SK-N-SH (cell line): ENCODE results near the gene TFB2M. TPM values are rescaled to one million over a fixed set of nuclear protein-coding genes. Genes with fewer than 3 reads are reported as not detected.

Source experiments
- CTCF ChIA-PET: fragments of 300-600, 350-600 bp; formaldehyde crosslinking; extraction: SDS; loops from one replicate; lab custom pipeline; 2021; lab: Yijun Ruan, JAX
- POLR2A ChIA-PET: fragments of 350-600 bp; sonication (Branson Sonifier 250); formaldehyde crosslinking; extraction: SDS; loops from one replicate; lab custom pipeline; 2020; ENCODE audit warnings: antibody characterized with exemption, inconsistent platforms; lab: Yijun Ruan, JAX
- DNase-seq: peaks from one replicate; pipeline ENCODE4 v3.0.0; 2012
- H2AFZ ChIP-seq: fragments of 200-600 bp; sonication (generic); 2 replicates; pipeline ENCODE4 v1.8.1; 2016; ENCODE audit warnings: antibody characterized with exemption, mild to moderate bottlenecking, low read depth
- H3F3A ChIP-seq: fragments of 200-600 bp; sonication (generic); replicated peaks from 2 replicates; pipeline ENCODE3; 2016; ENCODE audit warnings: antibody characterized with exemption, mild to moderate bottlenecking; ENCODE audit not compliant: insufficient read depth
- H3K27ac ChIP-seq, 2 experiments: fragments of 200-500 bp in 1 of 2; fragments of 200-600 bp in 1 of 2; sonication (Bioruptor generic) in 1 of 2; sonication (generic), shearing (Covaris generic) in 1 of 2; 2 replicates each; pipeline versions ENCODE4 v1.5.1 to v1.6.1; 2014 to 2016; ENCODE audit warnings: low read depth in 2 of 2, inconsistent platforms in 1 of 2, low read length in 1 of 2, mild to moderate bottlenecking in 1 of 2, mixed read lengths in 1 of 2
- H3K27me3 ChIP-seq: fragments of 200-600 bp; sonication (generic), shearing (Covaris generic); 2 replicates; pipeline ENCODE4 v1.6.1; 2016; ENCODE audit warnings: mixed run types; ENCODE audit not compliant: insufficient read depth
- H3K36me3 ChIP-seq, 2 experiments: fragments of 200-500 bp in 1 of 2; fragments of 200-600 bp in 1 of 2; sonication (Bioruptor generic) in 1 of 2; sonication (generic) in 1 of 2; replicated peaks in 1 of 2; 2 replicates each; pipeline versions ENCODE3 to v1.5.1; 2014 to 2016; ENCODE audit warnings: low read length in 1 of 2, mild to moderate bottlenecking in 1 of 2; ENCODE audit not compliant: insufficient read depth in 2 of 2, control insufficient read depth in 1 of 2
- H3K4me1 ChIP-seq, 2 experiments: fragments of 200-500 bp in 1 of 2; fragments of 200-600 bp in 1 of 2; sonication (Bioruptor generic) in 1 of 2; sonication (generic), shearing (Covaris generic) in 1 of 2; 2 replicates each; pipeline versions ENCODE4 v1.5.1 to v1.6.1; 2014 to 2016; ENCODE audit warnings: low read depth in 1 of 2, low read length in 1 of 2, mixed run types in 1 of 2; ENCODE audit not compliant: insufficient read depth in 2 of 2, control insufficient read depth in 1 of 2
- H3K4me2 ChIP-seq: fragments of 200-600 bp; sonication (generic), shearing (Covaris generic); 2 replicates; pipeline ENCODE4 v1.6.1; 2017; ENCODE audit warnings: mixed run types
- H3K4me3 ChIP-seq, 2 experiments: fragments of 200-500 bp in 1 of 2; fragments of 200-600 bp in 1 of 2; sonication (Bioruptor generic) in 1 of 2; sonication (generic), shearing (Covaris generic) in 1 of 2; 2 replicates each; pipeline versions ENCODE4 v1.5.1 to v1.8.1; 2014 to 2016; ENCODE audit warnings: low read depth in 2 of 2, inconsistent platforms in 1 of 2, low read length in 1 of 2, mild to moderate bottlenecking in 1 of 2, mixed read lengths in 1 of 2, moderate library complexity in 1 of 2
- H3K79me2 ChIP-seq: fragments of 200-600 bp; sonication (generic); 2 replicates; pipeline ENCODE4 v1.8.1; 2017; ENCODE audit warnings: mild to moderate bottlenecking; ENCODE audit not compliant: insufficient read depth
- H3K9ac ChIP-seq: fragments of 200-600 bp; sonication (generic); 2 replicates; pipeline ENCODE4 v1.6.1; 2017; ENCODE audit warnings: mixed run types
- H3K9me2 ChIP-seq: fragments of 200-600 bp; sonication (generic); 2 replicates; pipeline ENCODE4 v1.6.1; 2017; ENCODE audit warnings: mixed run types
- H3K9me3 ChIP-seq: fragments of 200-600 bp; sonication (generic); 2 replicates; pipeline ENCODE4 v1.6.1; 2017; ENCODE audit warnings: mixed run types, mild to moderate bottlenecking, moderate library complexity
- H4K20me1 ChIP-seq: fragments of 200-600 bp; sonication (generic); 2 replicates; pipeline ENCODE4 v1.6.1; 2017; ENCODE audit warnings: mild to moderate bottlenecking, mixed run types; ENCODE audit not compliant: insufficient read depth
- CTCF ChIP-seq: fragments of 200-600 bp; sonication (generic); IDR thresholded peaks from 2 replicates; pipeline ENCODE4 v1.6.1; 2017; ENCODE audit warnings: antibody characterized with exemption, mild to moderate bottlenecking, moderate library complexity
- ELF1 ChIP-seq: IDR thresholded peaks from 2 replicates; pipeline ENCODE4 v1.4.0; 2012
- FOXM1 ChIP-seq: IDR thresholded peaks from 2 replicates; pipeline ENCODE4 v1.4.0; 2012; ENCODE audit warnings: low read depth, mild to moderate bottlenecking
- GABPA ChIP-seq: IDR thresholded peaks from 2 replicates; pipeline ENCODE4 v1.4.0; 2012; ENCODE audit warnings: low read depth, mild to moderate bottlenecking
- IRF3 ChIP-seq: fragments of 150-350 bp; IDR thresholded peaks from 2 replicates; pipeline ENCODE4 v1.6.1; 2016; ENCODE audit warnings: mild to moderate bottlenecking, low read depth, low read length
- MAX ChIP-seq: IDR thresholded peaks from 2 replicates; pipeline ENCODE4 v1.4.0; 2012; ENCODE audit warnings: low read depth
- MEF2A ChIP-seq: IDR thresholded peaks from 2 replicates; pipeline ENCODE4 v1.4.0; 2012; ENCODE audit warnings: low read depth, borderline replicate concordance
- MXI1 ChIP-seq: IDR thresholded peaks from 2 replicates; pipeline ENCODE4 v1.6.1; 2012; ENCODE audit warnings: mild to moderate bottlenecking, low read depth, low read length, improper control_type of control experiment
- PBX3 ChIP-seq: IDR thresholded peaks from 2 replicates; pipeline ENCODE4; 2012
- RCOR1 ChIP-seq: fragments of 150-350 bp; IDR thresholded peaks from 2 replicates; pipeline ENCODE4 v1.6.1; 2017; ENCODE audit warnings: antibody characterized with exemption, low read length
- TAF1 ChIP-seq: IDR thresholded peaks from 2 replicates; pipeline ENCODE4 v1.6.1; 2012; ENCODE audit warnings: low read depth, mild to moderate bottlenecking, low read length, moderate library complexity, borderline replicate concordance
- TCF12 ChIP-seq: IDR thresholded peaks from 2 replicates; pipeline ENCODE4 v1.4.0; 2012
- USF1 ChIP-seq: IDR thresholded peaks from 2 replicates; pipeline ENCODE4 v1.4.0; 2012; ENCODE audit warnings: low read depth, borderline replicate concordance
- YY1 ChIP-seq: IDR thresholded peaks from 2 replicates; pipeline ENCODE4 v1.4.0; 2012; ENCODE audit warnings: low read depth, mild to moderate bottlenecking
- ZBTB33 ChIP-seq: IDR thresholded peaks from 2 replicates; pipeline ENCODE4 v1.4.0; 2012; ENCODE audit warnings: low read depth, borderline replicate concordance
- WGBS: methylation state at CpG from one replicate; pipeline ENCODE4 v1.1.6; 2017; ENCODE audit warnings: low lambda C conversion rate; 5-methylcytosine and 5-hydroxymethylcytosine counted together
- polyA plus RNA-seq, 3 experiments: library from polyadenylated mRNA; depleted of rRNA; stranded (reverse); fragments of >200 nt; gene quantifications; 2 replicates each; pipeline ENCODE4 v1.2.3, GENCODE V29; 2012

TFB2M gene
- polyA plus RNA-seq, 1 of the 3 experiments (the other 2 are of a cell fraction) = 17.3 TPM

- H3K4me3 ChIP-seq = no peak overlapping the region
- no peaks in the 10 kb centered on the region for H3K9me2 ChIP-seq
- H3K4me2 ChIP-seq = no peak overlapping the region
- DNase-seq = no peak
- peaks cover 50 to 57% of the 10 kb centered on the region in 2 experiments for H3K36me3 ChIP-seq
- H3K27ac ChIP-seq = no peak overlapping the region
- no peaks in the 10 kb centered on the region for H3K9me3 ChIP-seq
- POLR2A ChIA-PET = no interaction called here
- no peaks in the 10 kb centered on the region for H3F3A ChIP-seq
- H3K9ac ChIP-seq = no peak overlapping the region
- no peaks in the 10 kb centered on the region; the same call in 1 of the 2 replicates for H4K20me1 ChIP-seq
- H2AFZ ChIP-seq = no peak overlapping the region
- TF ChIP-seq MEF2A (no peak), ZBTB33 (no peak), TCF12 (no peak), YY1 (no peak), USF1 (no peak), GABPA (no peak), RCOR1 (no peak), IRF3 (no peak), CTCF (no peak), MXI1 (no peak)
- 43% methylated on average over 4 of the region's 4 CpGs for WGBS
- H3K4me1 ChIP-seq = no peaks in the 10 kb centered on the region
- peaks cover 60% of the 10 kb centered on the region for H3K79me2 ChIP-seq
- CTCF ChIA-PET = no interaction called here
- H3K27me3 ChIP-seq = no peaks in the 10 kb centered on the region
Measured at GRCh38 chr1:246549665-246550064, 16.4 kb downstream of the TFB2M start.

- WGBS = 86% methylated on average over 1 of the region's 1 CpG
- POLR2A ChIA-PET = interaction anchor here (1.3 kb wide), 1 partner anchor 14 kb away, joined by 4 read pairs; no protein-coding TSS in a partner anchor
- H3K4me3 ChIP-seq = no peak overlapping the region
- TF ChIP-seq CTCF (no peak), FOXM1 (no peak), TAF1 (no peak), PBX3 (no peak), MAX (no peak), TCF12 (no peak), ZBTB33 (no peak), ELF1 (no peak)
Measured at GRCh38 chr1:246544001-246544400, 22.1 kb downstream of the TFB2M start.

More at GRCh38 chr1:246544001-246544400, 22.1 kb downstream of the TFB2M start:
- no peaks in the 10 kb centered on the region for H3K9me3 ChIP-seq
- no peak overlapping the region for H3K9ac ChIP-seq
- no peak overlapping the region for H3K4me2 ChIP-seq
- H3K9me2 ChIP-seq = no peaks in the 10 kb centered on the region
- H2AFZ ChIP-seq = no peak overlapping the region
- peaks cover 9% of the 10 kb centered on the region; the same call in 1 of the 2 replicates for H3K79me2 ChIP-seq
- peaks cover 64% of the 10 kb centered on the region in 2 experiments for H3K36me3 ChIP-seq
- no peak for DNase-seq
- CTCF ChIA-PET = interaction anchor here (0.8 kb wide), 1 partner anchor 17 kb away, joined by 3 read pairs; no protein-coding TSS in a partner anchor
- no peaks in the 10 kb centered on the region for H3K27me3 ChIP-seq
- H3K27ac ChIP-seq = no peak overlapping the region
- no peaks in the 10 kb centered on the region for H3K4me1 ChIP-seq
- peaks cover 3% of the 10 kb centered on the region for H3F3A ChIP-seq
- H4K20me1 ChIP-seq = no peaks in the 10 kb centered on the region
